ENCODE data around the gene BHLHE41. TPM values are rescaled to one million over a fixed set of nuclear protein-coding genes. Genes with fewer than 3 reads are reported as not detected.

Gene BHLHE41
- total RNA-seq, 1 donor from 2014 or later, result 2.1 TPM

GRCh38 chr12:26109343-26109881, 15.4 kb downstream of the BHLHE41 start:
- peak; percentile 34 for DNase-seq (ENCODE audit: low read depth)

GRCh38 chr12:26108915-26109314, 15.9 kb downstream of the BHLHE41 start:
- FAIRE-seq, result no peak
- no peaks in the 10 kb centered on the region for H3K36me3 ChIP-seq (ENCODE audit: control insufficient read depth, insufficient read depth, low read length)
- no peak for DNase-seq (ENCODE audit: low read depth)

More at GRCh38 chr12:26109343-26109881, 15.4 kb downstream of the BHLHE41 start:
- no peak overlapping the region for H3K4me3 ChIP-seq (ENCODE audit: low read depth, low read length)
- no peak for TF ChIP-seq CTCF (IDR thresholded peaks at IDR 0.05; ENCODE audit: insufficient read depth, low read length, severe bottlenecking)
- no peak for FAIRE-seq
- H3K36me3 ChIP-seq (ENCODE audit: control insufficient read depth, insufficient read depth, low read length), result no peaks in the 10 kb centered on the region
- no peaks in the 10 kb centered on the region for H3K27me3 ChIP-seq (ENCODE audit: control insufficient read depth, insufficient read depth, low read length)

GRCh38 chr12:26106347-26106746, 18.5 kb downstream of the BHLHE41 start:
- Histone ChIP-seq H3K4me3 (ENCODE audit: low read depth, low read length) (no peak overlapping the region), H3K27me3 (ENCODE audit: control insufficient read depth, insufficient read depth, low read length) (no peaks in the 10 kb centered on the region), H3K36me3 (ENCODE audit: control insufficient read depth, insufficient read depth, low read length) (no peaks in the 10 kb centered on the region)
- no peak for DNase-seq (ENCODE audit: low read depth)
- TF ChIP-seq CTCF (IDR thresholded peaks at IDR 0.05; ENCODE audit: insufficient read depth, low read length, severe bottlenecking), result no peak
- FAIRE-seq, result no peak

More at GRCh38 chr12:26108915-26109314, 15.9 kb downstream of the BHLHE41 start:
- Histone ChIP-seq H3K4me3 (ENCODE audit: low read depth, low read length) (no peak overlapping the region), H3K27me3 (ENCODE audit: control insufficient read depth, insufficient read depth, low read length) (no peaks in the 10 kb centered on the region)
- TF ChIP-seq CTCF (IDR thresholded peaks at IDR 0.05; ENCODE audit: insufficient read depth, low read length, severe bottlenecking), result no peak

- DNase-seq (ENCODE audit: low read depth) (no peak), FAIRE-seq (no peak)
- TF ChIP-seq CTCF (IDR thresholded peaks at IDR 0.05; ENCODE audit: insufficient read depth, low read length, severe bottlenecking), result no peak
- Histone ChIP-seq H3K36me3 (ENCODE audit: control insufficient read depth, insufficient read depth, low read length) (no peaks in the 10 kb centered on the region), H3K4me3 (ENCODE audit: low read depth, low read length) (no peak overlapping the region), H3K27me3 (ENCODE audit: control insufficient read depth, insufficient read depth, low read length) (no peaks in the 10 kb centered on the region)
These were observed 21.9 kb downstream of the BHLHE41 start for GRCh38 chr12:26102953-26103352.

GRCh38 chr12:26101763-26102162, 23.1 kb downstream of the BHLHE41 start:
- Histone ChIP-seq H3K36me3 (ENCODE audit: control insufficient read depth, insufficient read depth, low read length) (no peaks in the 10 kb centered on the region), H3K4me3 (ENCODE audit: low read depth, low read length) (no peak overlapping the region), H3K27me3 (ENCODE audit: control insufficient read depth, insufficient read depth, low read length) (no peaks in the 10 kb centered on the region)
- no peak for TF ChIP-seq CTCF (IDR thresholded peaks at IDR 0.05; ENCODE audit: insufficient read depth, low read length, severe bottlenecking)
- FAIRE-seq (no peak), DNase-seq (ENCODE audit: low read depth) (no peak)

- FAIRE-seq, result peak; percentile 95
- peak; percentile 87 for DNase-seq (ENCODE audit: low read depth)
- Histone ChIP-seq H3K36me3 (ENCODE audit: control insufficient read depth, insufficient read depth, low read length) (no peaks in the 10 kb centered on the region), H3K4me3 (ENCODE audit: low read depth, low read length) (no peak overlapping the region), H3K27me3 (ENCODE audit: control insufficient read depth, insufficient read depth, low read length) (no peaks in the 10 kb centered on the region)
- no peak for TF ChIP-seq CTCF (IDR thresholded peaks at IDR 0.05; ENCODE audit: insufficient read depth, low read length, severe bottlenecking)
These were observed 23.5 kb downstream of the BHLHE41 start for GRCh38 chr12:26101350-26101734.

Measured in bronchial epithelial cell (primary cell).